ENCODE measurements around the gene CDKL1.
A peak's percentile ranks its signal among the peaks of the same experiment; 100 is the strongest.
"Not testable (repeated sequence)": the region's sequence is repeated elsewhere in the genome, so short reads cannot be mapped to it uniquely, and the experiment has no call there.

CDKL1 gene

DNA sequence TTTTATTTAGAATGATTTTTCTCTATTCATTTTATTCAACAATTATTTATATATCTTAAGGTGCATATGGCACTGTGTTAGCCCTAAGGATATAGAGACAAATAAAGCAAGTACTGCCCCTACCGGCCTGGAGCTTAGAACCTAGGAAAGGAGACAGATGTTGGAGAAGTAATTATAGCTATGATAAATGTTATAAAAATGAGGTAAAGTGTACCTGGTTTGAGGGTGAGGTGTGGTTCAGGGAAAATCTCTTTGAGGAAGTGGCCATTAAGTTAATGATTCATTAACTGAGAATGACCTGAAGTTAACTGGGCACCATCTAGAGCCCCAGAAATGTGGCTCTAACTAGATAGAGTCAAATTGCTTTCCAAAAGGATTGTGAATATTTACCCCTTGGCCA, 31.9 kb downstream of the CDKL1 start:
- TF ChIP-seq POLR2A (IDR thresholded peaks at IDR 0.05; ENCODE audit: extremely low read depth, insufficient read length) (no peak), CTCF (IDR thresholded peaks at IDR 0.05; ENCODE audit: low read depth, low read length) (no peak), MYC (IDR thresholded peaks at IDR 0.05; ENCODE audit: low read depth, low read length) (no peak)
- DNase-seq (ENCODE audit: low read depth), result no peak
- H3K4me3 ChIP-seq (ENCODE audit: low read depth, low read length), result no peak overlapping the region

- DNase-seq (ENCODE audit: low read depth), result peak; percentile 80
- peak overlapping the region; percentile 48 for H3K4me3 ChIP-seq (ENCODE audit: low read depth, low read length)
- TF ChIP-seq, protein P1, sequence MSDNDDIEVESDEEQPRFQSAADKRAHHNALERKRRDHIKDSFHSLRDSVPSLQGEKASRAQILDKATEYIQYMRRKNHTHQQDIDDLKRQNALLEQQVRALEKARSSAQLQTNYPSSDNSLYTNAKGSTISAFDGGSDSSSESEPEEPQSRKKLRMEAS (IDR thresholded peaks at IDR 0.05; ENCODE audit: low read depth, low read length), result 0 out of 2 replicates have a peak, but pooled peaks have one; percentile 36
- no peak for TF ChIP-seq POLR2A (IDR thresholded peaks at IDR 0.05; ENCODE audit: extremely low read depth, insufficient read length)
Measured at GRCh38 chr14:50363714-50364111, 33.0 kb downstream of the CDKL1 start.

DNA sequence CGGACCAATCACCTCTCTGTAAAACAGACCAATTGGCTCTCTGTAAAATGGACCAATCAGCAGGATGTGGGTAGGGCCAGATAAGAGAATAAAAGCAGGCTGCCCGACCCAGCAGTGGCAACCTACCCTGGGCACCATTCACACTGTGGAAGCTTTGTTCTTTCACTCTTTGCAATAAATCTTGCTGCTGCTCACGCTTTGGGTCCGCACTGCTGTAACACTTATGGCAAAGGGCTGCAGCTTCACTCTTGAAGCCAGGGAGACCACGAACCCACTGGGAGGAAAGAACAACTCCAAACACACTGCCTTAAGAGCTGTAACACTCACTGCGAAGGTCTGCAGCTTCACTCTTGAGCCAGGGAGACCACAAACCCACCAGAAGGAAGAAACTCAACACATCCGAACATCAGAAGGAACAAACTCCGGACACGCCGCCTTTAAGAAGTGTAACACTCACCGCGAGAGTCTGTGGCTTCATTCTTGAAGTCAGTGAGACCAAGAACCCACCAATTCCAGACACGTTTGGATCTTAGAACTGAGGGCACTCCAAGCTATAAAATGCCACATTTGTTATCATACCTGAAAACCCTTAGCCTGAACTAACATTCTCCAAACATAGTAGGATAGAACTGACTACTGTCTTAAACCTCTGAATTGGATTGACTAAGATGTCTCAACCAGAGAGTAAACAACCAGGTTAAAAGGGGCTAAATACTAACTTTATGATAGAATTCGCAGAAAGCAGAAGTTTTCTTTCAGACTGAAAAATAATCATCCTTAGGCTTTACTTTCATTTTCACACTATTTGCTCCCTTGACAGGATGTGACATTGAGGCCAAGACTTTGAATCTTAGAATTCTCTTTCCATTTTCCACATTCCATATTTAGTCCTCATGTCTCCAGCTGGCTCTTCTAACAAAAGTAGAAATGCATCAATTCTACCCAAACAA, 33.6 kb downstream of the CDKL1 start:
- TF ChIP-seq CTCF (IDR thresholded peaks at IDR 0.05; ENCODE audit: low read depth, low read length), result no peak
- TF ChIP-seq, protein P1 (IDR thresholded peaks at IDR 0.05; ENCODE audit: low read depth, low read length), result no peak
- TF ChIP-seq MYC (IDR thresholded peaks at IDR 0.05; ENCODE audit: low read depth, low read length), result no peak
- no peak for TF ChIP-seq POLR2A (IDR thresholded peaks at IDR 0.05; ENCODE audit: extremely low read depth, insufficient read length)
- DNase-seq (ENCODE audit: low read depth), result no peak
- peak overlapping the region; percentile 48 for H3K4me3 ChIP-seq (ENCODE audit: low read depth, low read length)

GRCh38 chr14:50361473-50362403, 34.9 kb downstream of the CDKL1 start:
- DNase-seq (ENCODE audit: low read depth); H3K4me3 ChIP-seq (ENCODE audit: low read depth, low read length): not testable (repeated sequence)

- no peak overlapping the region for H3K4me3 ChIP-seq (ENCODE audit: low read depth, low read length)
Measured at GRCh38 chr14:50360851-50361250, 35.8 kb downstream of the CDKL1 start.

GRCh38 chr14:50360093-50360492, 36.6 kb downstream of the CDKL1 start:
- no peak overlapping the region for H3K4me3 ChIP-seq (ENCODE audit: low read depth, low read length)
- no peak for DNase-seq (ENCODE audit: low read depth)
- TF ChIP-seq, protein P1 (IDR thresholded peaks at IDR 0.05; ENCODE audit: low read depth, low read length), result no peak
- TF ChIP-seq MYC (IDR thresholded peaks at IDR 0.05; ENCODE audit: low read depth, low read length), result no peak
- TF ChIP-seq POLR2A (IDR thresholded peaks at IDR 0.05; ENCODE audit: extremely low read depth, insufficient read length), result no peak
- TF ChIP-seq CTCF (IDR thresholded peaks at IDR 0.05; ENCODE audit: low read depth, low read length), result no peak

More at GRCh38 chr14:50360851-50361250, 35.8 kb downstream of the CDKL1 start:
- DNase-seq (ENCODE audit: low read depth), result no peak
- no peak for TF ChIP-seq POLR2A (IDR thresholded peaks at IDR 0.05; ENCODE audit: extremely low read depth, insufficient read length)
- no peak for TF ChIP-seq MYC (IDR thresholded peaks at IDR 0.05; ENCODE audit: low read depth, low read length)
- no peak for TF ChIP-seq CTCF (IDR thresholded peaks at IDR 0.05; ENCODE audit: low read depth, low read length)
- TF ChIP-seq, protein P1 (IDR thresholded peaks at IDR 0.05; ENCODE audit: low read depth, low read length), result no peak

Measured in NB4 (cell line).